ENCODE data around the gene RAPGEF3. TPM values are rescaled to one million over a fixed set of nuclear protein-coding genes. Genes with fewer than 3 reads are reported as not detected.

RAPGEF3 gene
- total and polyA plus RNA-seq, 2 of the 8 experiments (the other 6 are each of a cell fraction or from before 2014, with no cell fraction given): 5.0 to 9.4 TPM

DNA sequence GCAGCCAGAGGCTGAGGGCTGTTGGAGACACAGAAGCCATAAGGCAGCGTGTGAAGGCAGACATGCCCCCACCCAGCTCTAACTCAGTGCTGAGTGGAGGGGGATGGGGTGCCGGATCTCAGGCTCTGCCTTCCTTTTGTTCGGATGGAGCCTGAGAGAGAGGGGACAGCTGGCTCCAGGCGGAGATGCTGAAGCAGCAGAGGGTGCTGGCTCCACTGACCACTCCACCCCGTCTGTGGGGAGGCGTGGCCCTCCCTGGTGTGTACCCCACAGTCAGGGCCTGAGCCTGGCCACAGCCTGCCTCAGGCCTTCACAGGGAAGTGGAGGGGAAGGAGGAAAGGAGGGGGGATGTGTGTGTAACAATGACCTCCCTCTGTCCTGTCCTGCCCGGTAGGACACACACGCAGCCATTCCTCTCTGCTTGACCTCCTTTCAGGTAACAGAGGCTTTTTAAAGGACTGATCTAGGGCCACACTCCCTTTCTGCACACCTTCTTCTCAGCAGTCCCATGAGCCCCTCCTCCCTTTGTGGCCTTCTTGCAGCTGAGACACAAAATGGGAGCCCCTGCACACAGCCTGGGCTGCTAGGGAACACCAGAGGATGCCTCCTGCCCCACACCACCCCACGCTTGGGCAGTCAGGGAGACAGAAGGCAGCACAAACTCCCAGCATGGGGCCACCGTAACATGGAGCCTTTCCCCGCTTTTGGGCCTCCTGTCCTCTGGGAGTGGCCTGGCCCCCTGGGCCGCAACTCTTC is 23.8 kb downstream of the RAPGEF3 start (continued):
- TF ChIP-seq, protein P1, sequence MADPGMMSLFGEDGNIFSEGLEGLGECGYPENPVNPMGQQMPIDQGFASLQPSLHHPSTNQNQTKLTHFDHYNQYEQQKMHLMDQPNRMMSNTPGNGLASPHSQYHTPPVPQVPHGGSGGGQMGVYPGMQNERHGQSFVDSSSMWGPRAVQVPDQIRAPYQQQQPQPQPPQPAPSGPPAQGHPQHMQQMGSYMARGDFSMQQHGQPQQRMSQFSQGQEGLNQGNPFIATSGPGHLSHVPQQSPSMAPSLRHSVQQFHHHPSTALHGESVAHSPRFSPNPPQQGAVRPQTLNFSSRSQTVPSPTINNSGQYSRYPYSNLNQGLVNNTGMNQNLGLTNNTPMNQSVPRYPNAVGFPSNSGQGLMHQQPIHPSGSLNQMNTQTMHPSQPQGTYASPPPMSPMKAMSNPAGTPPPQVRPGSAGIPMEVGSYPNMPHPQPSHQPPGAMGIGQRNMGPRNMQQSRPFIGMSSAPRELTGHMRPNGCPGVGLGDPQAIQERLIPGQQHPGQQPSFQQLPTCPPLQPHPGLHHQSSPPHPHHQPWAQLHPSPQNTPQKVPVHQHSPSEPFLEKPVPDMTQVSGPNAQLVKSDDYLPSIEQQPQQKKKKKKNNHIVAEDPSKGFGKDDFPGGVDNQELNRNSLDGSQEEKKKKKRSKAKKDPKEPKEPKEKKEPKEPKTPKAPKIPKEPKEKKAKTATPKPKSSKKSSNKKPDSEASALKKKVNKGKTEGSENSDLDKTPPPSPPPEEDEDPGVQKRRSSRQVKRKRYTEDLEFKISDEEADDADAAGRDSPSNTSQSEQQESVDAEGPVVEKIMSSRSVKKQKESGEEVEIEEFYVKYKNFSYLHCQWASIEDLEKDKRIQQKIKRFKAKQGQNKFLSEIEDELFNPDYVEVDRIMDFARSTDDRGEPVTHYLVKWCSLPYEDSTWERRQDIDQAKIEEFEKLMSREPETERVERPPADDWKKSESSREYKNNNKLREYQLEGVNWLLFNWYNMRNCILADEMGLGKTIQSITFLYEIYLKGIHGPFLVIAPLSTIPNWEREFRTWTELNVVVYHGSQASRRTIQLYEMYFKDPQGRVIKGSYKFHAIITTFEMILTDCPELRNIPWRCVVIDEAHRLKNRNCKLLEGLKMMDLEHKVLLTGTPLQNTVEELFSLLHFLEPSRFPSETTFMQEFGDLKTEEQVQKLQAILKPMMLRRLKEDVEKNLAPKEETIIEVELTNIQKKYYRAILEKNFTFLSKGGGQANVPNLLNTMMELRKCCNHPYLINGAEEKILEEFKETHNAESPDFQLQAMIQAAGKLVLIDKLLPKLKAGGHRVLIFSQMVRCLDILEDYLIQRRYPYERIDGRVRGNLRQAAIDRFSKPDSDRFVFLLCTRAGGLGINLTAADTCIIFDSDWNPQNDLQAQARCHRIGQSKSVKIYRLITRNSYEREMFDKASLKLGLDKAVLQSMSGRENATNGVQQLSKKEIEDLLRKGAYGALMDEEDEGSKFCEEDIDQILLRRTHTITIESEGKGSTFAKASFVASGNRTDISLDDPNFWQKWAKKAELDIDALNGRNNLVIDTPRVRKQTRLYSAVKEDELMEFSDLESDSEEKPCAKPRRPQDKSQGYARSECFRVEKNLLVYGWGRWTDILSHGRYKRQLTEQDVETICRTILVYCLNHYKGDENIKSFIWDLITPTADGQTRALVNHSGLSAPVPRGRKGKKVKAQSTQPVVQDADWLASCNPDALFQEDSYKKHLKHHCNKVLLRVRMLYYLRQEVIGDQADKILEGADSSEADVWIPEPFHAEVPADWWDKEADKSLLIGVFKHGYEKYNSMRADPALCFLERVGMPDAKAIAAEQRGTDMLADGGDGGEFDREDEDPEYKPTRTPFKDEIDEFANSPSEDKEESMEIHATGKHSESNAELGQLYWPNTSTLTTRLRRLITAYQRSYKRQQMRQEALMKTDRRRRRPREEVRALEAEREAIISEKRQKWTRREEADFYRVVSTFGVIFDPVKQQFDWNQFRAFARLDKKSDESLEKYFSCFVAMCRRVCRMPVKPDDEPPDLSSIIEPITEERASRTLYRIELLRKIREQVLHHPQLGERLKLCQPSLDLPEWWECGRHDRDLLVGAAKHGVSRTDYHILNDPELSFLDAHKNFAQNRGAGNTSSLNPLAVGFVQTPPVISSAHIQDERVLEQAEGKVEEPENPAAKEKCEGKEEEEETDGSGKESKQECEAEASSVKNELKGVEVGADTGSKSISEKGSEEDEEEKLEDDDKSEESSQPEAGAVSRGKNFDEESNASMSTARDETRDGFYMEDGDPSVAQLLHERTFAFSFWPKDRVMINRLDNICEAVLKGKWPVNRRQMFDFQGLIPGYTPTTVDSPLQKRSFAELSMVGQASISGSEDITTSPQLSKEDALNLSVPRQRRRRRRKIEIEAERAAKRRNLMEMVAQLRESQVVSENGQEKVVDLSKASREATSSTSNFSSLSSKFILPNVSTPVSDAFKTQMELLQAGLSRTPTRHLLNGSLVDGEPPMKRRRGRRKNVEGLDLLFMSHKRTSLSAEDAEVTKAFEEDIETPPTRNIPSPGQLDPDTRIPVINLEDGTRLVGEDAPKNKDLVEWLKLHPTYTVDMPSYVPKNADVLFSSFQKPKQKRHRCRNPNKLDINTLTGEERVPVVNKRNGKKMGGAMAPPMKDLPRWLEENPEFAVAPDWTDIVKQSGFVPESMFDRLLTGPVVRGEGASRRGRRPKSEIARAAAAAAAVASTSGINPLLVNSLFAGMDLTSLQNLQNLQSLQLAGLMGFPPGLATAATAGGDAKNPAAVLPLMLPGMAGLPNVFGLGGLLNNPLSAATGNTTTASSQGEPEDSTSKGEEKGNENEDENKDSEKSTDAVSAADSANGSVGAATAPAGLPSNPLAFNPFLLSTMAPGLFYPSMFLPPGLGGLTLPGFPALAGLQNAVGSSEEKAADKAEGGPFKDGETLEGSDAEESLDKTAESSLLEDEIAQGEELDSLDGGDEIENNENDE (IDR thresholded peaks at IDR 0.05; ENCODE audit: insufficient replicate concordance, low read length): no peak
- TF ChIP-seq SP1 (IDR thresholded peaks at IDR 0.05; ENCODE audit: low read depth, low read length): 0 out of 2 replicates have a peak, but pooled peaks have one; percentile 5
- TF ChIP-seq POLR2AphosphoS5 (IDR thresholded peaks at IDR 0.05; ENCODE audit: low read depth, low read length): peak; percentile 25; the same call in 1 of the 2 replicates
- TF ChIP-seq TAF7 (optimal IDR thresholded peaks at IDR 0.05; ENCODE audit: borderline replicate concordance, low read depth, low read length): no peak
- TF ChIP-seq RXRA (IDR thresholded peaks at IDR 0.05; ENCODE audit: insufficient read depth, low read depth, low read length): no peak

Data from H1 (cell line).